Measurements from ENCODE around the gene CSMD2. TPM values are rescaled to one million over a fixed set of nuclear protein-coding genes. Genes with fewer than 3 reads are reported as not detected.

Gene CSMD2
- polyA plus RNA-seq, 1 experiment = 1.8 TPM

DNA sequence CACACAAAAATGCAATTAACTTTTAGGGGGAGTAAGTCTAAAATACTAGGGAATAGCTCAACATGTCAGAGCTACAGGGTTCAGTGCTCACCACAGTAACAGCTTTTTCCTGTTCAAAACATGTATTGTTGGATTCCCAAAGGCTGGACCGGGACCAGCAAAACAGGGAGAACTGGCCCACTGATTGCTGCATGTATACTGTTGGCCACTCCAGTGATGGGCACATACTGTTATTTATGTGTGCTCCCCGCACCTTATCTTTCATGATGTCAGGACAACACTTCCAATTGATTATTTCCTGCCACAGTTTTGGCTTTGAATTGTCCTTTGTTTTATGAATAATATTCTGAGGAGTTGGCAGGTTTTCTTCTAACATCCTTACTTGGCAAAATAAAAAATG is 250.5 kb downstream of the CSMD2 start:
- no peak overlapping the region for H3K4me3 ChIP-seq (ENCODE audit: low read depth, low read length)
- no peak for DNase-seq (ENCODE audit: low read depth)
- ChIA-PET POLR2A (no interaction called here), CTCF (interaction anchor here (1.1 kb wide), 1 partner anchor 11 kb away, joined by 3 read pairs; no protein-coding TSS in a partner anchor)
- H3K36me3 ChIP-seq (ENCODE audit: control insufficient read depth, insufficient read depth, low read length) = no peaks in the 10 kb centered on the region
- TF ChIP-seq, protein P1, sequence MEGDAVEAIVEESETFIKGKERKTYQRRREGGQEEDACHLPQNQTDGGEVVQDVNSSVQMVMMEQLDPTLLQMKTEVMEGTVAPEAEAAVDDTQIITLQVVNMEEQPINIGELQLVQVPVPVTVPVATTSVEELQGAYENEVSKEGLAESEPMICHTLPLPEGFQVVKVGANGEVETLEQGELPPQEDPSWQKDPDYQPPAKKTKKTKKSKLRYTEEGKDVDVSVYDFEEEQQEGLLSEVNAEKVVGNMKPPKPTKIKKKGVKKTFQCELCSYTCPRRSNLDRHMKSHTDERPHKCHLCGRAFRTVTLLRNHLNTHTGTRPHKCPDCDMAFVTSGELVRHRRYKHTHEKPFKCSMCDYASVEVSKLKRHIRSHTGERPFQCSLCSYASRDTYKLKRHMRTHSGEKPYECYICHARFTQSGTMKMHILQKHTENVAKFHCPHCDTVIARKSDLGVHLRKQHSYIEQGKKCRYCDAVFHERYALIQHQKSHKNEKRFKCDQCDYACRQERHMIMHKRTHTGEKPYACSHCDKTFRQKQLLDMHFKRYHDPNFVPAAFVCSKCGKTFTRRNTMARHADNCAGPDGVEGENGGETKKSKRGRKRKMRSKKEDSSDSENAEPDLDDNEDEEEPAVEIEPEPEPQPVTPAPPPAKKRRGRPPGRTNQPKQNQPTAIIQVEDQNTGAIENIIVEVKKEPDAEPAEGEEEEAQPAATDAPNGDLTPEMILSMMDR (IDR thresholded peaks at IDR 0.05; ENCODE audit: insufficient read depth, low read depth, low read length) = no peak
- no peaks in the 10 kb centered on the region for H3K27me3 ChIP-seq (ENCODE audit: control insufficient read depth, insufficient read depth, low read length)

DNA sequence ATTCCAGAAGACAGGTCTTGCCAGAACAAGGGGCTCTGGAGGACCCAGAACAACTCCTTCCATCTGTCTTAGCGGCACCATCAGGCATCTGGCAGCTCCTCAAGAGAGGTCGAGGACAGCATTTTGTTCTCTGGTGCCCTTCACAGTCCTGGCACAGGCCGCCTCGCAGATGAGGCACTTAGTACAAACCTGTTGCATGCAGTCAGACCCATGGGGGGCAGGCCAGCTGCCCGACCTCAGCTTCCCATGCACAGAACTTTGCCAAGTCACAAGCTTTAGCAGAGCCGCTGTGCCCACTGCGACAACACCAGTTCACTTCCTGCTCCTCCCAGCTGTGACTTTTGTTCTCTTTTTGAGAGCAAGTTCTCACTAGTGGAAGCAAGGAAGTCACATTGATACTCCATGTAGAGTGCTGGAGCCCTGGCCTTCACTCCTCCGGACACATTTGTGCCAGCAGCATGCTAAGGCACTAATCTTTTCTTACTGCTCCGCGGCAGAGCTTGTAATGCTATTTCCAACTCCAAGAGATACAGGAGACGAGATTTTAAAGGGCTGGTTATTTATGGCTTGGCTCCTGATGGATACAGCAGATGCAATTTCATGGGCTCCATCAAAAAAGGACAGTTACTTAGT is 256.6 kb downstream of the CSMD2 start:
- CTCF ChIA-PET = interaction anchor here (1.0 kb wide), 1 partner anchor 11 kb away, joined by 3 read pairs; no protein-coding TSS in a partner anchor
- TF ChIP-seq, protein P1 (IDR thresholded peaks at IDR 0.05; ENCODE audit: insufficient read depth, low read depth, low read length) = no peak

DNA sequence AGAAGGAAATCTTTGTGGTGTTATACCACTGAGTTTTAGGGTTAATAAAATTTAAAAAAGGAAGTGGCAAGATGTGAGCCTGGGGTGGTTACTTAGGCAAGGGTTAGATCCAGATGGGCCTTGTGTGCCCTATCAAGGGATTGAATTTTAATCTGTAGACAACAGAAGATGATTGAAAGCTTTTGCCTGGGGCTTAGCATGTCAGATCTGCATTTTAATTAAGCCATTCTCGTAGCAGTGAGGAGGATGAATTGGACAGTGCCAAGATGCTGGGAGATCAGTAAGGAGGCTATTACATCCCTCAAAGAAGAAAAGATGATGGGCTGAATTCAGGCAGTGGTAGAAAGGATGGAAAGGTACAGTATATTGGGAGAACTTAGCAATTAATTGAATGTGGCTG is 258.9 kb downstream of the CSMD2 start:
- H3K36me3 ChIP-seq (ENCODE audit: control insufficient read depth, insufficient read depth, low read length) = no peaks in the 10 kb centered on the region
- ChIA-PET POLR2A (interaction anchor here (0.7 kb wide), 1 partner anchor 181 kb away, joined by 3 read pairs; no protein-coding TSS in a partner anchor), CTCF (interaction anchor here (1.1 to 1.7 kb wide), 2 partner anchors 13 to 48 kb away, joined by 3 to 6 read pairs; no protein-coding TSS in a partner anchor)
- no peak for DNase-seq (ENCODE audit: low read depth)
- TF ChIP-seq, protein P1 (IDR thresholded peaks at IDR 0.05; ENCODE audit: insufficient read depth, low read depth, low read length) = no peak
- H3K27me3 ChIP-seq (ENCODE audit: control insufficient read depth, insufficient read depth, low read length) = no peaks in the 10 kb centered on the region
- H3K4me3 ChIP-seq (ENCODE audit: low read depth, low read length) = no peak overlapping the region

More for the DNA sequence above, 256.6 kb downstream of the CSMD2 start:
- POLR2A ChIA-PET = no interaction called here
- Histone ChIP-seq H3K4me3 (ENCODE audit: low read depth, low read length) (no peak overlapping the region), H3K36me3 (ENCODE audit: control insufficient read depth, insufficient read depth, low read length) (no peaks in the 10 kb centered on the region), H3K27me3 (ENCODE audit: control insufficient read depth, insufficient read depth, low read length) (no peaks in the 10 kb centered on the region)
- no peak for DNase-seq (ENCODE audit: low read depth)

DNA sequence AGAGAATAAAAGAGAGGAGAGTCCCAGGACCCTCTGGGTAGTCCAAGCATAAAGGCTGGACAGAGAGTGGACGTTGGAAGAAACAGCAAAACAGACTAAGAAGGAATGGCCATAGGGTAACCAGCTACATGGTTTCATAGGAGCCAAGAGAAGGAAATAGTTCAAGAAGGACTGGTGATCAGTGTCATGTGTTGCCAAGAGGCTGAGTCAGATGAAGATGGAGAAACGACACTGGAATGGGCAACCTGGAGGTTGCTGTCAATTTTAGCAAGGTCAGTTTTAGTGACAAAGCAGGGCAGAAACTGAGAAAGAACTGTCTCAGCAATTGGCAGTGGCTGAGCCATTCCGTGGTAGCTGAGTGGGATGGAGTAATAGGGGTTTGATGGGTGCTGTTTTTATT is 259.8 kb downstream of the CSMD2 start:
- no peaks in the 10 kb centered on the region for H3K27me3 ChIP-seq (ENCODE audit: control insufficient read depth, insufficient read depth, low read length)
- CTCF ChIA-PET = interaction anchor here (1.1 to 1.7 kb wide), 2 partner anchors 12 to 47 kb away, joined by 3 to 6 read pairs; no protein-coding TSS in a partner anchor
- no peak overlapping the region for H3K4me3 ChIP-seq (ENCODE audit: low read depth, low read length)
- TF ChIP-seq, protein P1 (IDR thresholded peaks at IDR 0.05; ENCODE audit: insufficient read depth, low read depth, low read length) = no peak
- POLR2A ChIA-PET = no interaction called here
- no peaks in the 10 kb centered on the region for H3K36me3 ChIP-seq (ENCODE audit: control insufficient read depth, insufficient read depth, low read length)
- DNase-seq (ENCODE audit: low read depth) = no peak

DNA sequence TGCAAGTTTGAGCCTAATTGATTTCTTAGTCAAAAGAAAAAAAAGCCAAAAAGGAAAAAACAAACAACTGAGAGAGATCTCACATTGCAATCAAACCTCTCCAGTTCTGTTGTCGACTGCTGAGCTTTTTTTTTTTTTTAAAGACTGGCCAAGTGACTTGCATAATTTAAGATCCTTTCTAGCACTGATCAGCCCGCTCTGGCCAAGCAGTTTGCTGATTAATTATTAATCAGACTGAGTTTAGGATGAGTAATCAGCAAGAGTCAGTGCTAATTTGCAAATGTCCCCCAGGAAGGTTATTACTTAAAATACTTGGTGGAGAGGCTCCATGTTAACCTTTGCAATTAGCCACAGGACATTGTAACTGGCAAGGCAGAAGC is 261.8 kb downstream of the CSMD2 start:
- ChIA-PET POLR2A (no interaction called here), CTCF (interaction anchor here (1.3 kb wide), 1 partner anchor 11 kb away, joined by 3 read pairs; no protein-coding TSS in a partner anchor)
- TF ChIP-seq, protein P1 (IDR thresholded peaks at IDR 0.05; ENCODE audit: insufficient read depth, low read depth, low read length) = no peak
- DNase-seq (ENCODE audit: low read depth) = peak; percentile 9
- Histone ChIP-seq H3K4me3 (ENCODE audit: low read depth, low read length) (no peak overlapping the region), H3K27me3 (ENCODE audit: control insufficient read depth, insufficient read depth, low read length) (no peaks in the 10 kb centered on the region), H3K36me3 (ENCODE audit: control insufficient read depth, insufficient read depth, low read length) (no peaks in the 10 kb centered on the region)

All from BJ (cell line).